B cell (primary cell): ENCODE results near the gene PTPN11. TPM values are rescaled to one million over a fixed set of nuclear protein-coding genes. Genes with fewer than 3 reads are reported as not detected.
"Not testable (repeated sequence)": the region's sequence is repeated elsewhere in the genome, so short reads cannot be mapped to it uniquely, and the experiment has no call there.

Experiments
- ATAC-seq: fragments of 200-7000 bp; cut with Tn5 transposase; one replicate; pipeline ENCODE4 v1.10.0; 2021; ENCODE audit warnings: low read depth, mild to moderate bottlenecking, moderate number of reproducible peaks, moderate library complexity
- CTCF ChIA-PET: fragments of 350-600 bp; sonication (Branson Sonifier 250); formaldehyde crosslinking; loops from one replicate; lab custom pipeline; 2021; ENCODE audit warnings: antibody characterized with exemption, inconsistent platforms; lab: Charles Lee
- POLR2A ChIA-PET: fragments of 350-600 bp; sonication (Branson Sonifier 250); formaldehyde crosslinking; loops from one replicate; lab custom pipeline; 2021; ENCODE audit warnings: antibody characterized with exemption; lab: Charles Lee
- DNase-seq: peaks from one replicate; pipeline ENCODE4 v3.0.0; 2013
- H2AFZ ChIP-seq: 2 replicates; pipeline ENCODE4 v1.6.1; 2012; ENCODE audit warnings: mild to moderate bottlenecking, low read depth, low read length; ENCODE audit not compliant: insufficient read depth, poor library complexity, severe bottlenecking
- H3K27ac ChIP-seq, 2 donors: 1 replicate in 1 of 2; 2 replicates in 1 of 2; pipeline ENCODE4 v1.5.1; 2012 to 2013; ENCODE audit warnings: low read length in 2 of 2, mild to moderate bottlenecking in 2 of 2, moderate library complexity in 1 of 2
- H3K27me3 ChIP-seq, 4 experiments: fragments of 200-600 bp in 1 of 4; sonication (generic) in 1 of 4; replicated peaks in 1 of 4; 1 replicate in 2 of 4; 2 replicates in 2 of 4; pipeline versions ENCODE4 v1.6.1 to v1.7.0; 2013 to 2016; ENCODE audit warnings: low read length in 3 of 4, mild to moderate bottlenecking in 2 of 4, mixed read lengths in 1 of 4, moderate library complexity in 1 of 4; ENCODE audit not compliant: insufficient read depth in 4 of 4, control insufficient read depth in 3 of 4; ENCODE audit errors: control extremely low read depth in 1 of 4
- H3K36me3 ChIP-seq, 2 experiments: replicated peaks in 1 of 2; 1 replicate in 1 of 2; 2 replicates in 1 of 2; pipeline versions ENCODE4 v1.6.1 to v1.7.1; 2013; ENCODE audit warnings: low read length in 1 of 2; ENCODE audit not compliant: insufficient read depth in 2 of 2, control insufficient read depth in 1 of 2; ENCODE audit errors: control extremely low read depth in 1 of 2, extremely low read depth in 1 of 2
- H3K4me1 ChIP-seq, 2 donors: fragments of 200-600 bp in 1 of 2; sonication (generic) in 1 of 2; 1 replicate in 1 of 2; 2 replicates in 1 of 2; pipeline versions ENCODE4 v1.5.1 to v1.6.1; 2013 to 2017; ENCODE audit warnings: low read length in 2 of 2; ENCODE audit not compliant: control insufficient read depth in 2 of 2, insufficient read depth in 2 of 2
- H3K4me2 ChIP-seq: replicated peaks from 2 replicates; pipeline ENCODE3; 2012; ENCODE audit warnings: mild to moderate bottlenecking, low read depth, low read length; ENCODE audit not compliant: poor library complexity, severe bottlenecking
- H3K4me3 ChIP-seq, 5 experiments: fragments of 200-600 bp in 1 of 5; sonication (generic) in 1 of 5; 1 replicate in 3 of 5; 2 replicates in 2 of 5; pipeline versions ENCODE4 v1.5.1 to v1.7.0; 2011 to 2016; ENCODE audit warnings: low read length in 4 of 5, mild to moderate bottlenecking in 4 of 5, low read depth in 2 of 5, control low read depth in 1 of 5, moderate library complexity in 1 of 5; ENCODE audit not compliant: insufficient read depth in 1 of 5; ENCODE audit errors: control extremely low read depth in 1 of 5, extremely low read depth in 1 of 5
- H3K79me2 ChIP-seq: fragments of 200-600 bp; sonication (generic); one replicate; pipeline ENCODE4 v1.6.0; 2016; ENCODE audit warnings: low read length; ENCODE audit not compliant: control insufficient read depth, insufficient read depth
- H3K9ac ChIP-seq: fragments of 200-600 bp; sonication (generic); 2 replicates; pipeline ENCODE4 v1.6.1; 2017; ENCODE audit warnings: mild to moderate bottlenecking, low read length, moderate library complexity
- H3K9me3 ChIP-seq, 3 donors: one replicate each; pipeline versions ENCODE4 v1.6.1 to v1.7.1; 2013; ENCODE audit warnings: low read length in 2 of 3; ENCODE audit not compliant: control insufficient read depth in 2 of 3, insufficient read depth in 1 of 3; ENCODE audit errors: control extremely low read depth in 1 of 3
- H4K20me1 ChIP-seq: 2 replicates; pipeline ENCODE4 v1.6.0; 2012; ENCODE audit warnings: mild to moderate bottlenecking, low read length; ENCODE audit not compliant: insufficient read depth, control insufficient read depth, poor library complexity, severe bottlenecking
- H3K27ac Mint-ChIP-seq: one replicate; pipeline ENCODE4 v1.8.0; 2021; ENCODE audit warnings: mixed read lengths
- H3K27me3 Mint-ChIP-seq: one replicate; pipeline ENCODE4 v1.8.0; 2021; ENCODE audit warnings: mixed read lengths
- H3K4me1 Mint-ChIP-seq: one replicate; pipeline ENCODE4 v1.8.0; 2021; ENCODE audit warnings: mixed read lengths
- H3K4me3 Mint-ChIP-seq: one replicate; pipeline ENCODE4 v1.8.0; 2021; ENCODE audit warnings: mixed read lengths
- H3K9me3 Mint-ChIP-seq: one replicate; pipeline ENCODE4 v1.8.0; 2022; ENCODE audit warnings: mixed read lengths; ENCODE audit not compliant: insufficient read depth
- CTCF ChIP-seq: fragments of 200-600 bp; IDR thresholded peaks from one replicate; pipeline ENCODE4 v1.8.0; 2022; ENCODE audit warnings: antibody characterized with exemption, mild to moderate bottlenecking
- EZH2 ChIP-seq: IDR thresholded peaks from 2 replicates; pipeline ENCODE4 v1.6.1; 2012; ENCODE audit warnings: borderline replicate concordance, low read depth, mild to moderate bottlenecking, moderate library complexity, low read length; ENCODE audit not compliant: insufficient read depth, poor library complexity, severe bottlenecking
- WGBS: methylation state at CpG from one replicate; pipeline ENCODE4 v1.1.5; 2013; ENCODE audit warnings: missing lambda C conversion rate; ENCODE audit not compliant: insufficient coverage; 5-methylcytosine and 5-hydroxymethylcytosine counted together
- intact Hi-C: fragments of 100-400 bp; cut with micrococcal nuclease; formaldehyde crosslinking; loops from one replicate; pipeline ENCODE4 v1.10.0; 2022
- polyA plus RNA-seq: library from polyadenylated mRNA; depleted of rRNA; stranded (reverse); fragments of >200 nt; gene quantifications from 2 replicates; pipeline ENCODE4 v1.2.3, GENCODE V29; 2012
- total RNA-seq, 2 donors: library from RNA; stranded (reverse); fragments of 120-200 nt in 1 of 2; gene quantifications; 1 replicate in 1 of 2; 2 replicates in 1 of 2; pipeline versions ENCODE4 v1.2.3 to v1.2.4, GENCODE V29; 2013 to 2022

Gene PTPN11
- total and polyA plus RNA-seq, 2 donors (not counting 1 experiment from before 2014, with no cell fraction given): 7.8 to 53.1 TPM

- no peak overlapping the region for H3K27ac Mint-ChIP-seq
- ATAC-seq: no peak
Observed at GRCh38 chr12:112447106-112447505, 28.4 kb downstream of the PTPN11 start.

GRCh38 chr12:112448165-112448564 lies 29.4 kb downstream of the PTPN11 start:
- H4K20me1 ChIP-seq, H2AFZ ChIP-seq, H3K4me3 Mint-ChIP-seq, H3K27ac ChIP-seq, H3K4me3 ChIP-seq, H3K27me3 ChIP-seq, H3K9me3 Mint-ChIP-seq, intact Hi-C loops, H3K27me3 Mint-ChIP-seq, H3K9me3 ChIP-seq, H3K9ac ChIP-seq, CTCF ChIA-PET, H3K4me2 ChIP-seq, DNase-seq, ATAC-seq, H3K27ac Mint-ChIP-seq, H3K4me1 Mint-ChIP-seq, POLR2A ChIA-PET, H3K4me1 ChIP-seq: not testable (repeated sequence)
- Histone ChIP-seq H3K79me2 (peaks cover 21% of the 10 kb centered on the region), H3K36me3 (peaks cover 13 to 50% of the 10 kb centered on the region in 2 experiments)
- no CpG with 5 or more reads among the region's 2 CpGs for WGBS

More at GRCh38 chr12:112447106-112447505, 28.4 kb downstream of the PTPN11 start:
- Mint-ChIP-seq H3K27me3 (no peaks in the 10 kb centered on the region), H3K4me3 (no peak overlapping the region), H3K9me3 (no peaks in the 10 kb centered on the region), H3K4me1 (no peaks in the 10 kb centered on the region)
- TF ChIP-seq CTCF (no peak), EZH2 (no peak)
- POLR2A ChIA-PET: no interaction called here
- CTCF ChIA-PET: no interaction called here
- H3K9ac ChIP-seq: no peak overlapping the region
- no peak for DNase-seq
- peaks cover 24% of the 10 kb centered on the region for H3K79me2 ChIP-seq
- no peak overlapping the region for H3K27ac ChIP-seq
- H3K4me2 ChIP-seq: no peak overlapping the region
- no peaks in the 10 kb centered on the region for H4K20me1 ChIP-seq
- intact Hi-C loops: no loop called here
- H3K4me1 ChIP-seq: no peaks in the 10 kb centered on the region
- no peaks in the 10 kb centered on the region for H3K27me3 ChIP-seq
- no peak overlapping the region for H2AFZ ChIP-seq
- no peaks in the 10 kb centered on the region for H3K9me3 ChIP-seq
- no peak overlapping the region for H3K4me3 ChIP-seq
- peaks cover 13 to 47% of the 10 kb centered on the region in 2 experiments for H3K36me3 ChIP-seq
- 29% methylated on average over 1 of the region's 3 CpGs for WGBS
